HepG2 (cell line): ENCODE results near the gene NRN1L. TPM values are rescaled to one million over a fixed set of nuclear protein-coding genes. Genes with fewer than 3 reads are reported as not detected.

Experiments
- GTF3A ChIP-seq: sonication (generic); formaldehyde crosslinking; conservative IDR thresholded peaks from 2 replicates; pipeline ENCODE4 v1.4.0; 2020; ENCODE audit warnings: mild to moderate bottlenecking, missing genetic modification reagents
- MNT ChIP-seq: fragments of 450-650 bp; IDR thresholded peaks from 2 replicates; pipeline ENCODE4 v1.6.1; 2016
- MTF1 ChIP-seq: sonication (generic); formaldehyde crosslinking; IDR thresholded peaks from 2 replicates; pipeline ENCODE4 v1.5.0; 2020; ENCODE audit warnings: missing genetic modification reagents
- PAXIP1 ChIP-seq: sonication (generic); formaldehyde crosslinking; conservative IDR thresholded peaks from 2 replicates; pipeline ENCODE4 v1.4.0; 2020; ENCODE audit warnings: mild to moderate bottlenecking, missing genetic modification reagents, moderate library complexity
- PHF8 ChIP-seq: sonication (generic); formaldehyde crosslinking; IDR thresholded peaks from 2 replicates; pipeline ENCODE4 v1.5.0; 2020; ENCODE audit warnings: missing genetic modification reagents
- POGZ ChIP-seq: sonication (generic); formaldehyde crosslinking; IDR thresholded peaks from 2 replicates; pipeline ENCODE4 v1.4.0; 2020; ENCODE audit warnings: mild to moderate bottlenecking, missing genetic modification reagents
- TAF1 ChIP-seq: sonication (generic); formaldehyde crosslinking; IDR thresholded peaks from 2 replicates; pipeline ENCODE4 v1.4.0; 2020; ENCODE audit warnings: missing genetic modification reagents
- TMF1 ChIP-seq: sonication (generic); formaldehyde crosslinking; IDR thresholded peaks from 2 replicates; pipeline ENCODE4 v1.8.1; 2022; ENCODE audit warnings: low read depth, missing genetic modification reagents
- ZEB1 ChIP-seq: IDR thresholded peaks from 2 replicates; pipeline ENCODE4 v1.6.1; 2012; ENCODE audit warnings: mild to moderate bottlenecking, low read depth, inconsistent platforms; ENCODE audit not compliant: insufficient replicate concordance
- ZFX ChIP-seq: sonication (generic); formaldehyde crosslinking; IDR thresholded peaks from 2 replicates; pipeline ENCODE4 v1.4.0; 2020; ENCODE audit warnings: mild to moderate bottlenecking, low read depth, missing genetic modification reagents, moderate library complexity
- ZNF234 ChIP-seq: sonication (generic); formaldehyde crosslinking; conservative IDR thresholded peaks from 2 replicates; pipeline ENCODE4 v1.5.1; 2020; ENCODE audit warnings: mild to moderate bottlenecking, missing genetic modification reagents
- ZNF296 ChIP-seq: sonication (generic); formaldehyde crosslinking; conservative IDR thresholded peaks from 2 replicates; pipeline ENCODE4 v1.5.0; 2020; ENCODE audit warnings: mild to moderate bottlenecking, missing genetic modification reagents
- ZNF549 ChIP-seq: sonication (generic); formaldehyde crosslinking; IDR thresholded peaks from 2 replicates; pipeline ENCODE4 v1.5.0; 2020; ENCODE audit warnings: missing genetic modification reagents
- ZNF607 ChIP-seq: sonication (generic); formaldehyde crosslinking; IDR thresholded peaks from 2 replicates; pipeline ENCODE4 v1.5.1; 2020; ENCODE audit warnings: missing genetic modification reagents, mild to moderate bottlenecking, borderline replicate concordance
- polyA plus RNA-seq, 8 experiments: library from polyadenylated mRNA; depleted of rRNA in 3 of 8; stranded (reverse) in 7 of 8; unstranded in 1 of 8; fragments of >200 nt; fragmentation: Illumina TruSeq in 4 of 8; extraction: Trizol in 4 of 8; gene quantifications; 2 replicates each; pipeline versions ENCODE4 v1.2.1 to v1.2.3, GENCODE V29; 2011 to 2016; ENCODE audit warnings: low read depth in 4 of 8, missing spikeins in 1 of 8, mixed read lengths in 1 of 8; ENCODE audit not compliant: insufficient read depth in 1 of 8
- total RNA-seq, 5 experiments: library from RNA; depleted of rRNA; stranded (reverse); fragments of >200 nt; fragmentation: Illumina TruSeq; extraction: Trizol; gene quantifications; 2 replicates each; pipeline ENCODE4 v1.2.3, GENCODE V29; 2016; ENCODE audit warnings: low read depth in 1 of 5
- TF ChIP-seq, protein P1 (sequence below): IDR thresholded peaks from 2 replicates; pipeline ENCODE4 v1.6.1; 2016; ENCODE audit warnings: missing biosample characterization, missing genetic modification reagents, low read depth
- TF ChIP-seq, protein P2 (sequence below): sonication (generic); formaldehyde crosslinking; IDR thresholded peaks from 2 replicates; pipeline ENCODE4 v1.5.0; 2020; ENCODE audit warnings: missing genetic modification reagents, mild to moderate bottlenecking, borderline replicate concordance
- TF ChIP-seq, protein P3 (sequence below): IDR thresholded peaks from 2 replicates; pipeline ENCODE4 v1.6.1; 2018; ENCODE audit warnings: missing genetic modification reagents, mild to moderate bottlenecking, missing compliant biosample characterization

NRN1L gene
- total and polyA plus RNA-seq, 2 of the 13 experiments (the other 11 are each of a cell fraction or from before 2014, with no cell fraction given): 0.53 to 1.2 TPM

DNA sequence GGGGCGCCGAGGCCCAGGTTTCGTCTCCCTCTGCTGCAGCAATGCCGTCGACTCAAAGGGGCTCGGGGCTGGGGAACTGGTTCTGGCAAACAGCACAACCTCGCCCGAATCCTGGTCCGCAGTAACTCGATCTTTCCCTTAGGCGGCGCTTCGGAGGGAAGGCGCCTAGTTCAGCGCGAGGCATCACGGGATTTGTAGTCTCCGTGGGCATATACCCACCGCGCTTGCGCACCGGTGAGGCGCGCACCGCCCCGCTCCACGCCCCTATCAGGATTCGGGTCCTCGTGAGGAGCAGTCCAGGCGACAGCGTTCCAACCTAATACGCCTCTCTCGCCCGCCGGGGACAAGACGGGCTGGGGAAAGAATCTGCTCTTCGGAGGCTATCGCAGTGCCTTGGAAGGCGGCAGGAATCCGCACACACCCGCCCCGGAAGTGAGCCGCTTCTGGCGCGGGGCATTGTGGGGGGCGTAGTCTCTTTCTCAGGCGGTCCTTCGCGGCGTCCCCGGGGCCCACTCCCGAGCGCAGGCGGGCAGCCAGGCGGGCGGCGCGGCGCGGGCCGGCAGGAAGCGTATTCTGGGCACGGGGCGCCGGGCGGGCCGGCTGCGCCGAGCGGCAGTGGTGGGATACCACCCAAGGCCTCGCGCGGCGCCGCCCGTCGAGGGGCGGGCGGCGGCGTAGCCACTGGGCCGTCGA lies 42.7 kb upstream of the NRN1L start, which contains the start of gene THAP11 (continued):
- TF ChIP-seq, protein P1, sequence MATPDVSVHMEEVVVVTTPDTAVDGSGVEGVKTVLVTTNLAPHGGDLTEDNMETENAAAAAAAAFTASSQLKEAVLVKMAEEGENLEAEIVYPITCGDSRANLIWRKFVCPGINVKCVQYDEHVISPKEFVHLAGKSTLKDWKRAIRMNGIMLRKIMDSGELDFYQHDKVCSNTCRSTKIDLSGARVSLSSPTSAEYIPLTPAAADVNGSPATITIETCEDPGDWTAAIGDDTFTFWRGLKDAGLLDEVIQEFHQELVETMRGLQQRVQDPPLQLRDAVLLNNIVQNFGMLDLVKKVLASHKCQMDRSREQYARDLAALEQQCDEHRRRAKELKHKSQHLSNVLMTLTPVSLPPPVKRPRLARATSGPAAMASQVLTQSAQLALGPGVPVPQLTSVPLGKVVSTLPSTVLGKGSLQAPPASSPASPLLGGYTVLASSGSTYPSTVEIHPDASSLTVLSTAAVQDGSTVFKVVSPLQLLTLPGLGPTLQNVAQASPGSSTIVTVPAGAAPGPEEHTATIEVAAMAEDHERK: peak; percentile 52; the same call in 1 of the 2 replicates
- TF ChIP-seq, protein P2, sequence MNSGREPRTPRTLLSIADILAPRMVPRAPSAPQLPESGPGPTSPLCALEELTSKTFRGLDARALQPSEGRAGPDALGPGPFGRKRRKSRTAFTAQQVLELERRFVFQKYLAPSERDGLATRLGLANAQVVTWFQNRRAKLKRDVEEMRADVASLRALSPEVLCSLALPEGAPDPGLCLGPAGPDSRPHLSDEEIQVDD: no peak
- peak; percentile 89 for TF ChIP-seq ZFX (CRISPR knock-in tag)
- TF ChIP-seq, protein P3, sequence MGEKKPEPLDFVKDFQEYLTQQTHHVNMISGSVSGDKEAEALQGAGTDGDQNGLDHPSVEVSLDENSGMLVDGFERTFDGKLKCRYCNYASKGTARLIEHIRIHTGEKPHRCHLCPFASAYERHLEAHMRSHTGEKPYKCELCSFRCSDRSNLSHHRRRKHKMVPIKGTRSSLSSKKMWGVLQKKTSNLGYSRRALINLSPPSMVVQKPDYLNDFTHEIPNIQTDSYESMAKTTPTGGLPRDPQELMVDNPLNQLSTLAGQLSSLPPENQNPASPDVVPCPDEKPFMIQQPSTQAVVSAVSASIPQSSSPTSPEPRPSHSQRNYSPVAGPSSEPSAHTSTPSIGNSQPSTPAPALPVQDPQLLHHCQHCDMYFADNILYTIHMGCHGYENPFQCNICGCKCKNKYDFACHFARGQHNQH: peak; percentile 81
- TF ChIP-seq ZNF549 (CRISPR knock-in tag): no peak
- 0 out of 2 replicates have a peak, but pooled peaks have one; percentile 17 for TF ChIP-seq ZNF607 (CRISPR knock-in tag)
- TF ChIP-seq TAF1 (CRISPR knock-in tag): peak; percentile 52; the same call in 1 of the 2 replicates
- TF ChIP-seq PAXIP1 (CRISPR knock-in tag): no peak; the same call in 1 of the 2 replicates
- TF ChIP-seq GTF3A (CRISPR knock-in tag): no peak
- no peak for TF ChIP-seq MTF1 (CRISPR knock-in tag)
- no peak for TF ChIP-seq ZNF234 (CRISPR knock-in tag)
- 0 out of 2 replicates have a peak, but pooled peaks have one; percentile 39 for TF ChIP-seq POGZ (CRISPR knock-in tag)
- no peak for TF ChIP-seq ZNF296 (CRISPR knock-in tag)
- TF ChIP-seq MNT: peak; percentile 38; the same call in 1 of the 2 replicates
- peak; percentile 37 for TF ChIP-seq ZEB1
- TF ChIP-seq PHF8 (CRISPR knock-in tag): peak; percentile 76; the same call in 1 of the 2 replicates
- no peak for TF ChIP-seq TMF1 (CRISPR knock-in tag)
